BLaER1 (cell line): ENCODE results near the gene F2R.
A peak's percentile ranks its signal among the peaks of the same experiment; 100 is the strongest.
"Not testable (repeated sequence)": the region's sequence is repeated elsewhere in the genome, so short reads cannot be mapped to it uniquely, and the experiment has no call there.

Source experiments
- H3K27ac ChIP-seq: shearing (Covaris generic); formaldehyde crosslinking; 2 replicates; pipeline ENCODE4 v1.8.1; 2022
- H3K27me3 ChIP-seq: shearing (Covaris generic); formaldehyde crosslinking; 2 replicates; pipeline ENCODE4 v1.8.1; 2022
- H3K36me3 ChIP-seq: shearing (Covaris generic); formaldehyde crosslinking; 2 replicates; pipeline ENCODE4 v1.8.1; 2022
- H3K4me1 ChIP-seq: shearing (Covaris generic); formaldehyde crosslinking; 2 replicates; pipeline ENCODE4 v1.8.1; 2022
- H3K4me2 ChIP-seq: shearing (Covaris generic); formaldehyde crosslinking; 2 replicates; pipeline ENCODE4 v1.8.1; 2022
- H3K4me3 ChIP-seq: shearing (Covaris generic); formaldehyde crosslinking; 2 replicates; pipeline ENCODE4 v1.8.1; 2022
- H3K9ac ChIP-seq: shearing (Covaris generic); formaldehyde crosslinking; 2 replicates; pipeline ENCODE4 v1.8.1; 2022
- H3K9me3 ChIP-seq: shearing (Covaris generic); formaldehyde crosslinking; 2 replicates; pipeline ENCODE4 v1.8.1; 2022
- H4K20me1 ChIP-seq: shearing (Covaris generic); formaldehyde crosslinking; 2 replicates; pipeline ENCODE4 v1.8.1; 2022
- Cebpa-rat ChIP-seq: shearing (Covaris generic); IDR thresholded peaks from 2 replicates; pipeline ENCODE4 v1.8.1; 2022

Gene F2R

GRCh38 chr5:76715736-76716455 lies at the start of gene F2R:
F2R (plus strand) TSS chr5:76716126; CDS start chr5:76716308, 182 bp downstream.
- H3K4me3 ChIP-seq = peak within 1 kb of the TSS; percentile 75
- H3K9me3 ChIP-seq = peaks cover 4% of the 10 kb centered on the region; the same call in 1 of the 2 replicates
- no peak for TF ChIP-seq Cebpa-rat
- H3K9ac ChIP-seq = peak within 1 kb of the TSS; percentile 69
- H3K36me3 ChIP-seq = no peaks in the 10 kb centered on the region
- H3K27ac ChIP-seq = no peak within 1 kb of the TSS
- peaks cover 21% of the 10 kb centered on the region for H3K4me1 ChIP-seq
- peaks cover 58% of the 10 kb centered on the region for H3K27me3 ChIP-seq
- H3K4me2 ChIP-seq = peak within 1 kb of the TSS; percentile 98
- H4K20me1 ChIP-seq = peaks cover 28% of the 10 kb centered on the region

GRCh38 chr5:76667495-76667894 lies 48.4 kb upstream of the F2R start:
- Histone ChIP-seq H3K4me2 (no peak overlapping the region), H3K9me3 (no peaks in the 10 kb centered on the region), H3K9ac (no peak overlapping the region), H3K4me3 (no peak overlapping the region), H3K27ac (no peak overlapping the region), H3K27me3 (no peaks in the 10 kb centered on the region), H4K20me1 (no peaks in the 10 kb centered on the region), H3K4me1 (no peaks in the 10 kb centered on the region), H3K36me3 (peaks cover 86% of the 10 kb centered on the region)
- no peak for TF ChIP-seq Cebpa-rat

GRCh38 chr5:76669245-76669644 lies 46.7 kb upstream of the F2R start:
- no peak for TF ChIP-seq Cebpa-rat
- H3K27ac ChIP-seq = no peak overlapping the region
- no peaks in the 10 kb centered on the region for H4K20me1 ChIP-seq
- no peak overlapping the region for H3K4me2 ChIP-seq
- H3K9ac ChIP-seq = no peak overlapping the region
- no peaks in the 10 kb centered on the region for H3K9me3 ChIP-seq
- H3K4me1 ChIP-seq = no peaks in the 10 kb centered on the region
- no peak overlapping the region for H3K4me3 ChIP-seq
- peaks cover 87% of the 10 kb centered on the region for H3K36me3 ChIP-seq
- no peaks in the 10 kb centered on the region for H3K27me3 ChIP-seq

GRCh38 chr5:76670508-76670907 lies 45.4 kb upstream of the F2R start:
- Histone ChIP-seq H3K9me3 (no peaks in the 10 kb centered on the region), H3K4me2 (no peak overlapping the region), H3K36me3 (peaks cover 87% of the 10 kb centered on the region), H3K9ac (no peak overlapping the region), H4K20me1 (no peaks in the 10 kb centered on the region), H3K27ac (no peak overlapping the region), H3K4me3 (no peak overlapping the region), H3K4me1 (no peaks in the 10 kb centered on the region), H3K27me3 (no peaks in the 10 kb centered on the region)
- no peak for TF ChIP-seq Cebpa-rat

GRCh38 chr5:76672242-76672641 lies 43.7 kb upstream of the F2R start:
- H3K4me1 ChIP-seq = no peaks in the 10 kb centered on the region
- H3K4me3 ChIP-seq = no peak overlapping the region
- no peaks in the 10 kb centered on the region for H3K27me3 ChIP-seq
- no peak overlapping the region for H3K9ac ChIP-seq
- no peak overlapping the region for H3K4me2 ChIP-seq
- peaks cover 90% of the 10 kb centered on the region for H3K36me3 ChIP-seq
- no peak overlapping the region for H3K27ac ChIP-seq
- no peaks in the 10 kb centered on the region for H4K20me1 ChIP-seq
- no peaks in the 10 kb centered on the region for H3K9me3 ChIP-seq
- no peak for TF ChIP-seq Cebpa-rat

GRCh38 chr5:76673125-76673524 lies 42.8 kb upstream of the F2R start:
- TF ChIP-seq Cebpa-rat = no peak
- H3K4me2 ChIP-seq = no peak overlapping the region
- no peak overlapping the region for H3K27ac ChIP-seq
- H3K4me1 ChIP-seq = no peaks in the 10 kb centered on the region
- H4K20me1 ChIP-seq = no peaks in the 10 kb centered on the region
- no peak overlapping the region for H3K9ac ChIP-seq
- no peaks in the 10 kb centered on the region for H3K27me3 ChIP-seq
- no peaks in the 10 kb centered on the region for H3K9me3 ChIP-seq
- H3K4me3 ChIP-seq = no peak overlapping the region
- H3K36me3 ChIP-seq = peaks cover 90% of the 10 kb centered on the region

GRCh38 chr5:76674330-76675066 lies 41.4 kb upstream of the F2R start:
- H3K27me3 ChIP-seq = no peaks in the 10 kb centered on the region
- H3K9ac ChIP-seq = no peak overlapping the region
- H3K4me1 ChIP-seq = no peaks in the 10 kb centered on the region
- no peak overlapping the region for H3K27ac ChIP-seq
- TF ChIP-seq Cebpa-rat = no peak
- H4K20me1 ChIP-seq = no peaks in the 10 kb centered on the region
- H3K36me3 ChIP-seq = peaks cover 96% of the 10 kb centered on the region
- no peak overlapping the region for H3K4me2 ChIP-seq
- no peaks in the 10 kb centered on the region for H3K9me3 ChIP-seq
- H3K4me3 ChIP-seq = no peak overlapping the region

- Histone ChIP-seq H3K9me3 (no peaks in the 10 kb centered on the region), H4K20me1 (no peaks in the 10 kb centered on the region), H3K36me3 (peaks cover 96% of the 10 kb centered on the region), H3K9ac (no peak overlapping the region), H3K4me2 (no peak overlapping the region), H3K4me1 (no peaks in the 10 kb centered on the region), H3K27ac (no peak overlapping the region), H3K4me3 (no peak overlapping the region), H3K27me3 (no peaks in the 10 kb centered on the region)
- no peak for TF ChIP-seq Cebpa-rat
Measured at GRCh38 chr5:76675364-76675763, 40.6 kb upstream of the F2R start.

- H3K9me3 ChIP-seq = no peaks in the 10 kb centered on the region
- peaks cover 14% of the 10 kb centered on the region for H3K4me1 ChIP-seq
- no peak overlapping the region for H3K4me3 ChIP-seq
- H3K4me2 ChIP-seq = no peak overlapping the region
- no peaks in the 10 kb centered on the region for H3K27me3 ChIP-seq
- no peak overlapping the region for H3K27ac ChIP-seq
- peaks cover 81% of the 10 kb centered on the region for H3K36me3 ChIP-seq
- H3K9ac ChIP-seq = no peak overlapping the region
- TF ChIP-seq Cebpa-rat = no peak
- H4K20me1 ChIP-seq = no peaks in the 10 kb centered on the region
Measured at GRCh38 chr5:76677849-76678472, 38.0 kb upstream of the F2R start.

- H3K9me3 ChIP-seq = no peaks in the 10 kb centered on the region
- peaks cover 74% of the 10 kb centered on the region for H3K36me3 ChIP-seq
- H3K9ac ChIP-seq = no peak overlapping the region
- no peaks in the 10 kb centered on the region for H4K20me1 ChIP-seq
- H3K27ac ChIP-seq = no peak overlapping the region
- H3K27me3 ChIP-seq = no peaks in the 10 kb centered on the region
- H3K4me3 ChIP-seq = no peak overlapping the region
- TF ChIP-seq Cebpa-rat = no peak
- H3K4me1 ChIP-seq = peaks cover 27% of the 10 kb centered on the region
- H3K4me2 ChIP-seq = no peak overlapping the region
Measured at GRCh38 chr5:76679231-76679630, 36.7 kb upstream of the F2R start.

GRCh38 chr5:76680826-76681225 lies 35.1 kb upstream of the F2R start:
- H3K4me3 ChIP-seq, H3K27ac ChIP-seq, H4K20me1 ChIP-seq, H3K4me2 ChIP-seq, H3K27me3 ChIP-seq, H3K9ac ChIP-seq, H3K9me3 ChIP-seq: not testable (repeated sequence)
- Histone ChIP-seq H3K4me1 (peaks cover 42% of the 10 kb centered on the region), H3K36me3 (peaks cover 63% of the 10 kb centered on the region)
